Small intestine (tissue), 7 donors: Measurements from ENCODE around the gene PIKFYVE. TPM values are rescaled to one million over a fixed set of nuclear protein-coding genes. Genes with fewer than 3 reads are reported as not detected.

Experiments
- DNase-seq, 2 donors: peaks; one replicate each; pipeline versions ENCODE4 v3.0.0 to v3.0.0-alpha.2; 2013
- FAIRE-seq: peaks from 2 replicates; lab custom pipeline; 2012; peaks lifted over from hg19 to GRCh38; lab: Jason Lieb, UNC
- H3K27ac ChIP-seq, 3 donors: one replicate each; pipeline ENCODE4 v1.5.1; 2013; ENCODE audit warnings: low read length in 2 of 3, mild to moderate bottlenecking in 2 of 3, control low read depth in 1 of 3, inconsistent platforms in 1 of 3, low read depth in 1 of 3, moderate library complexity in 1 of 3
- H3K27me3 ChIP-seq, 3 donors: one replicate each; pipeline ENCODE4 v1.6.1; 2013; ENCODE audit warnings: low read length in 3 of 3, inconsistent platforms in 1 of 3; ENCODE audit not compliant: control insufficient read depth in 3 of 3, insufficient read depth in 3 of 3
- H3K36me3 ChIP-seq, 3 donors: one replicate each; pipeline ENCODE4 v1.6.1; 2013; ENCODE audit warnings: low read length in 3 of 3, inconsistent platforms in 1 of 3, low read depth in 1 of 3, mild to moderate bottlenecking in 1 of 3, moderate library complexity in 1 of 3; ENCODE audit not compliant: control insufficient read depth in 3 of 3, insufficient read depth in 2 of 3
- H3K4me1 ChIP-seq, 3 donors: one replicate each; pipeline ENCODE4 v1.6.1; 2013; ENCODE audit warnings: low read length in 2 of 3, inconsistent platforms in 1 of 3, low read depth in 1 of 3, mild to moderate bottlenecking in 1 of 3, moderate library complexity in 1 of 3; ENCODE audit not compliant: control insufficient read depth in 3 of 3, insufficient read depth in 2 of 3
- H3K4me3 ChIP-seq, 3 donors: one replicate each; pipeline ENCODE4 v1.5.1; 2013; ENCODE audit warnings: low read length in 3 of 3, control low read depth in 1 of 3, inconsistent platforms in 1 of 3, low read depth in 1 of 3, mild to moderate bottlenecking in 1 of 3, moderate library complexity in 1 of 3
- H3K9me3 ChIP-seq, 2 donors: one replicate each; pipeline ENCODE4 v1.6.1; 2013; ENCODE audit warnings: low read depth in 1 of 2, low read length in 1 of 2; ENCODE audit not compliant: control insufficient read depth in 2 of 2, insufficient read depth in 1 of 2
- WGBS, 3 donors: extraction: QIAGEN DNeasy Blood & Tissue Kit; methylation state at CpG; one replicate each; pipeline ENCODE4 v1.1.7; 2013; 5-methylcytosine and 5-hydroxymethylcytosine counted together
- polyA plus RNA-seq, 4 donors: library from polyadenylated mRNA; stranded (reverse) in 3 of 4; unstranded in 1 of 4; fragments of 200-250 nt in 3 of 4; fragments of 120-200 nt in 1 of 4; gene quantifications; one replicate each; pipeline versions ENCODE4 v1.2.1 to v1.2.3, GENCODE V29; 2013
- donor health status: healthy with polysubstance abuse.
- donor health status: control.
- donor health status: control.
- donor health status: Bipolar disorder and iron deficiency.
- donor health status: healthy.

The PIKFYVE gene
- polyA plus RNA-seq, 4 donors, result 5.1 to 17.3 (median 7.1) TPM

DNA sequence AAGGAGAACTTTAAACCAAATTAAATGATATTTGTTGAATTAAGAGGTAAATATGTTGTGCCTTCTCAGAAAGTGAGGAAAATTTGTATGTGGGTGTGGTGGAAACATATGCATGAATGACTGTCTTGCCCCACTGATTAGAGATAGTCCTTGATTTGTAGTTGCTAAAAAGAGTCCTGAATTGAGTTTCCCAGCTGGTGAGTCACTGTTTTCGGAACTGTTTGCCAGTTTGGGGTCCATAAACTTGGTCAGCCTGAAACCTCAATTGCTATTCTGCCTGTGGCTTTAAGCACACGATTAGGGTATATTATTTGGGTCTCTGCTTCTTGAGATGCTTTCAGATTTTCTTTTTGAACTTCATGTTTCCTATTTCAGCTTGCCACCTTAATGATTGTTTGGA is 53.3 kb downstream of the PIKFYVE start:
- Histone ChIP-seq H3K27me3 (no peaks in the 10 kb centered on the region), H3K4me1 (no peaks in the 10 kb centered on the region), H3K9me3 (no peaks in the 10 kb centered on the region), H3K4me3 (no peak overlapping the region), H3K27ac (no peak overlapping the region), H3K36me3 (peaks cover 7 to 23% (median 10%) of the 10 kb centered on the region in 3 donors)
- no peak for DNase-seq
- FAIRE-seq, result no peak
- 71 to 87% (median 79%) methylated on average over 2 of the region's 2 CpGs for WGBS, 3 donors

DNA sequence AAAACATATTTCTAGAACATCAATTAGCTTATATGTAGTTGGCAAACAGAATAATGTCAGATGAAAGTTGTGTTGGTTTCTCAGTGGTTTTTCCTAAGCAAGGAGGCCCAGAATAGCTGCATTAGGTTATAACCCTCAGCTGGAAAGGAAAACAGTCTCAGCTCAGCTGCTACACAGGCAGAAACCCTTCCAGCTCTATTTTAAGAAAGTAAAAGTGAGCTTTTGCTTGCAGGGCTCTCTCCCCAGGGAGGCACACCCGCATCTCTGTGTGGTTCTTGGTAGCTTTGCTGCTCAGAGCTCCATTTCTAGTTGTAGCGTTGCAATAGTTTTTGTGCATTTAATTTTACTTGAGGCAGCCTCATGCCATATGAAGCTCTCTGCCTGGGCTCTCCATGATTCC is 54.6 kb downstream of the PIKFYVE start:
- 61 to 100% (median 91%) methylated on average over 2 of the region's 2 CpGs for WGBS, 3 donors
- Histone ChIP-seq H3K36me3 (peaks cover 8 to 17% (median 9%) of the 10 kb centered on the region in 3 donors), H3K4me1 (no peaks in the 10 kb centered on the region), H3K9me3 (no peaks in the 10 kb centered on the region), H3K27ac (no peak overlapping the region), H3K27me3 (no peaks in the 10 kb centered on the region), H3K4me3 (no peak overlapping the region)
- DNase-seq, result no peak
- no peak for FAIRE-seq

DNA sequence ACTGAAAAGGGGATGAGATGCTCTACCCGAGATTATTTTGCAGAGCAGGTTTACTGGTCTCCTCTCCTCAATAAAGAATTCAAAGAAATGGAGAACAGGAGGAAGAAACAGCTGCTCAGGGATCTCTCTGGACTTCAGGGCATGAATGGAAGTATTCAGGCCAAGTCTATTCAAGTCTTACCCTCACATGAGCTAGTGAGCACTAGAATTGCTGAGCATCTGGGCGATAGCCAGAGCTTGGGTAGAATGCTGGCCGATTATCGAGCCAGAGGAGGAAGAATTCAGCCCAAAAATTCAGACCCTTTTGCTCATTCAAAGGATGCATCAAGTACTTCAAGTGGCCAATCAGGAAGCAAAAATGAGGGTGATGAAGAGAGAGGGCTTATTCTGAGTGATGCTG is 60.0 kb downstream of the PIKFYVE start:
- DNase-seq, result no peak
- H3K27me3 ChIP-seq, result no peaks in the 10 kb centered on the region
- H3K27ac ChIP-seq, result no peak overlapping the region
- no peaks in the 10 kb centered on the region for H3K4me1 ChIP-seq
- FAIRE-seq, result no peak
- H3K9me3 ChIP-seq, result no peaks in the 10 kb centered on the region
- 89 to 94% (median 93%) methylated on average over 4 of the region's 4 CpGs for WGBS, 3 donors
- H3K4me3 ChIP-seq, result no peak overlapping the region
- peaks cover 8 to 21% (median 12%) of the 10 kb centered on the region in 3 donors for H3K36me3 ChIP-seq

GRCh38 chr2:208329485-208329884 is 63.4 kb downstream of the PIKFYVE start:
- H3K9me3 ChIP-seq, result no peaks in the 10 kb centered on the region
- H3K4me1 ChIP-seq, result no peaks in the 10 kb centered on the region
- FAIRE-seq (no peak), DNase-seq (no peak)
- H3K27me3 ChIP-seq, result no peaks in the 10 kb centered on the region
- peaks cover 8 to 21% (median 14%) of the 10 kb centered on the region in 3 donors for H3K36me3 ChIP-seq
- no peak overlapping the region for H3K27ac ChIP-seq
- no peak overlapping the region for H3K4me3 ChIP-seq

DNA sequence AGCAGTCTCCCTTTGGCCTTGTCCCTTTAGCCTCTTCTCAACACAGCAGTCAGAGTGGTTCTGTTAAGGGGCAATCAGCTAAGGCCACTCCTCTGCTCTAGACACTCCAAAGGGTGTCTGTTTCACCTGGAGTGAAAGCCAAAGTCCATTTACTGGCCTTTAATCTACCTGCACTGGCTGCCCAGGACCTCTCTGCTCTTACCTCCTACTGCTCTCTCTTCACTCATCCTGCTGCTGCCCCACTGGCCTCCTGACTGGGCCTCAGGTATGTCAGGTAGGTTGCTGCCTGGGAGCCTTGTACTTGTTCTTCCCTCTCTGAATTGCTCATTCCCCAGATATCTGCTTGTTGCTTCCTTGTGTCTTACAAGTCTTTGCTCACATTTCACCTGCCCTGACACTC is 68.2 kb downstream of the PIKFYVE start:
- FAIRE-seq (no peak), DNase-seq (peak; percentile 71 to 84)
- H3K27ac ChIP-seq, result no peak overlapping the region
- no peak overlapping the region for H3K4me3 ChIP-seq
- H3K9me3 ChIP-seq, result no peaks in the 10 kb centered on the region
- peaks cover 3 to 15% (median 6%) of the 10 kb centered on the region in 3 donors for H3K36me3 ChIP-seq
- H3K27me3 ChIP-seq, result no peaks in the 10 kb centered on the region
- H3K4me1 ChIP-seq, result no peaks in the 10 kb centered on the region

- Histone ChIP-seq H3K4me1 (no peaks in the 10 kb centered on the region), H3K36me3 (peaks cover 14 to 24% (median 16%) of the 10 kb centered on the region in 3 donors), H3K4me3 (no peak overlapping the region), H3K9me3 (no peaks in the 10 kb centered on the region), H3K27me3 (no peaks in the 10 kb centered on the region), H3K27ac (no peak overlapping the region)
- no peak for DNase-seq
- WGBS, 3 donors, result 86 to 94% (median 87%) methylated on average over 4 of the region's 4 CpGs
- FAIRE-seq, result no peak
Measured at GRCh38 chr2:208346756-208347155, 80.7 kb downstream of the PIKFYVE start.

DNA sequence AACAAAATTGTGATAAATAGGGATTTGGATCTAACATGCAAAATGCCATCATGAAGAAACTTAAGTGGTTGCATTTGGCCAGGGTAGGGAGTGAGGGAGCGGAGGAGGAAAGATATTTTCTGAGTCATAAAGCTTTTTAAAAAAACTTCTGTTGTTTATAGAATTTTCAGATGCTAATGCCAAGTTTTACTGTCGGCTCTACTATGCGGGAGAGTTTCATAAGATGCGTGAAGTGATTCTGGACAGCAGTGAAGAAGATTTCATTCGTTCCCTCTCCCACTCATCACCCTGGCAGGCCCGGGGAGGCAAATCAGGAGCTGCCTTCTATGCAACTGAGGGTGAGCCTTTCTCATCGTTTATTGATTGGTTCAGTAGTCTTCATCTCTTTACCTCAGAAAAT is 84.6 kb downstream of the PIKFYVE start:
- peaks cover 13 to 22% (median 15%) of the 10 kb centered on the region in 3 donors for H3K36me3 ChIP-seq
- H3K9me3 ChIP-seq, result no peaks in the 10 kb centered on the region
- DNase-seq, result no peak
- H3K27ac ChIP-seq, result no peak overlapping the region
- peaks cover 0 to 2% (median 0%) of the 10 kb centered on the region in 3 donors for H3K4me1 ChIP-seq
- no peaks in the 10 kb centered on the region for H3K27me3 ChIP-seq
- 78 to 95% (median 93%) methylated on average over 7 of the region's 7 CpGs for WGBS, 3 donors
- no peak for FAIRE-seq
- no peak overlapping the region for H3K4me3 ChIP-seq

- Histone ChIP-seq H3K27ac (peak overlapping the region in 1 of 3 donors; percentile 32), H3K4me1 (peaks cover 0 to 2% (median 0%) of the 10 kb centered on the region in 3 donors), H3K4me3 (no peak overlapping the region), H3K36me3 (peaks cover 9 to 20% (median 9%) of the 10 kb centered on the region in 3 donors), H3K27me3 (no peaks in the 10 kb centered on the region), H3K9me3 (no peaks in the 10 kb centered on the region)
- 69 to 86% (median 75%) methylated on average over 5 of the region's 5 CpGs for WGBS, 3 donors
- FAIRE-seq, result no peak
- peak in 1 of 2 donors; percentile 53 for DNase-seq
Measured at GRCh38 chr2:208352644-208353567, 86.9 kb downstream of the PIKFYVE start.
